Mammary epithelial cell (primary cell): ENCODE measurements around the gene YIPF1.

ENCODE experiments used
- EZH2 ChIP-seq: IDR thresholded peaks from 2 replicates; pipeline ENCODE4 v1.6.1; 2012; ENCODE audit warnings: low read length, inconsistent platforms, borderline replicate concordance
- TF ChIP-seq, protein P1 (sequence below), 2 donors: IDR thresholded peaks in 1 of 2; conservative IDR thresholded peaks in 1 of 2; 2 replicates each; pipeline ENCODE4 v1.5.1; 2011 to 2012; ENCODE audit warnings: inconsistent platforms in 2 of 2, low read length in 2 of 2, mild to moderate bottlenecking in 2 of 2, control low read depth in 1 of 2, low read depth in 1 of 2; ENCODE audit not compliant: insufficient read depth in 1 of 2; ENCODE audit errors: extremely low read depth in 1 of 2

DNA sequence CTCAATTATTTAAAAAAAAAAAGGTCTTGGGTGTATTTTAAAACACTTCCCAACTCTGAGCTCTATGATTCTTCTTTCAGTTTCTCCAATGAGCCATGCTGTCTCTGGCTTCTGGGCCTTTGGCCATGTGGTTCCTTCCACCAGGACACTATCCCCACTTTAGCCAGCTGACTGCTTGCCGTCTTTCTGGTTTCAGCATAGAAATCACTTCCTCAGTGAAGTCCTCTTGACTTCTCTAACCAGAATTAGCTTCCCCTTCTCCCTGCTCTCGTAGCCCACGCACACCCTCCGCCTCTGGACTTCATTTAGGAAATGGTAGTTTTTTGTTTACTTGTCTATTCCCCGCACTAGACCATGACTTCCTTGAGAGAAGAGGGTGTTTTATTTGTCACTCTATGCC, 3.3 kb upstream of the YIPF1 start:
- TF ChIP-seq, protein P1, sequence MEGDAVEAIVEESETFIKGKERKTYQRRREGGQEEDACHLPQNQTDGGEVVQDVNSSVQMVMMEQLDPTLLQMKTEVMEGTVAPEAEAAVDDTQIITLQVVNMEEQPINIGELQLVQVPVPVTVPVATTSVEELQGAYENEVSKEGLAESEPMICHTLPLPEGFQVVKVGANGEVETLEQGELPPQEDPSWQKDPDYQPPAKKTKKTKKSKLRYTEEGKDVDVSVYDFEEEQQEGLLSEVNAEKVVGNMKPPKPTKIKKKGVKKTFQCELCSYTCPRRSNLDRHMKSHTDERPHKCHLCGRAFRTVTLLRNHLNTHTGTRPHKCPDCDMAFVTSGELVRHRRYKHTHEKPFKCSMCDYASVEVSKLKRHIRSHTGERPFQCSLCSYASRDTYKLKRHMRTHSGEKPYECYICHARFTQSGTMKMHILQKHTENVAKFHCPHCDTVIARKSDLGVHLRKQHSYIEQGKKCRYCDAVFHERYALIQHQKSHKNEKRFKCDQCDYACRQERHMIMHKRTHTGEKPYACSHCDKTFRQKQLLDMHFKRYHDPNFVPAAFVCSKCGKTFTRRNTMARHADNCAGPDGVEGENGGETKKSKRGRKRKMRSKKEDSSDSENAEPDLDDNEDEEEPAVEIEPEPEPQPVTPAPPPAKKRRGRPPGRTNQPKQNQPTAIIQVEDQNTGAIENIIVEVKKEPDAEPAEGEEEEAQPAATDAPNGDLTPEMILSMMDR (conservative IDR thresholded peaks at IDR 0.05 in 1 of 2, IDR thresholded peaks at IDR 0.05 in 1 of 2; ENCODE audit: extremely low read depth in 1 of 2, insufficient read depth in 1 of 2, low read depth in 1 of 2, low read length in 2 of 2), result no peak
- TF ChIP-seq EZH2, result no peak
